ENCODE results near the gene FKBP14. TPM values are rescaled to one million over a fixed set of nuclear protein-coding genes. Genes with fewer than 3 reads are reported as not detected.
"Not testable (repeated sequence)": the region's sequence is repeated elsewhere in the genome, so short reads cannot be mapped to it uniquely, and the experiment has no call there.

The FKBP14 gene
- total RNA-seq, 1 experiment from 2014 or later = 30.5 TPM

DNA sequence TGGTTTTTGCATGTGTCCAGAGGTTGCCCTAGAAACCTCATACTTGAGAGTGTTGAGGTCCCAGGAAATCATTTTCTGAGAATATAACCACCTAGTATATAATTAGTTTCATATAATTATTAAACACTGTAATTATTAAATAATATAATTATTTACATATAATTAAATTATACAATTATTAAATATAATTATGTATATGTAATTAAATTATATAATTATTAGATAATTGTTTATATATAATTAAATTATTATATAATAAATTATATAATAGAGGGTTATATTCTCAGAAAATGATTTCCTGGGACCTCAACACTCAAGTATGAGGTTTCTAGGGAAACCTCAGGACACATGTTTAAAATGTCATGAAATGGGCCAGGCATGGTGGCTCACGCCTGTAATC is 64.5 kb downstream of the FKBP14 start:
- H3K4me1 Mint-ChIP-seq (ENCODE audit: low read depth, unreplicated experiment) = no peaks in the 10 kb centered on the region
- H3K27me3 Mint-ChIP-seq (ENCODE audit: unreplicated experiment) = no peaks in the 10 kb centered on the region
- no peak overlapping the region for H3K4me3 Mint-ChIP-seq (ENCODE audit: low read depth, unreplicated experiment)
- no peak for TF ChIP-seq CTCF (IDR thresholded peaks at IDR 0.05; ENCODE audit: unreplicated experiment)
- H3K9me3 Mint-ChIP-seq (ENCODE audit: low read depth, unreplicated experiment) = no peaks in the 10 kb centered on the region
- peaks cover 32% of the 10 kb centered on the region for H3K36me3 Mint-ChIP-seq (ENCODE audit: insufficient read depth, unreplicated experiment)
- CTCF ChIA-PET = no interaction called here
- intact Hi-C loops (cut with micrococcal nuclease; ENCODE audit: unreplicated experiment) = no loop called here
- no TSS peak for BruUV-seq (replicated peaks)
- no peak for DNase-seq
- no peak overlapping the region for H3K27ac Mint-ChIP-seq (ENCODE audit: unreplicated experiment)

GRCh38 chr7:29961611-29962010 is 64.9 kb downstream of the FKBP14 start:
- H3K36me3 Mint-ChIP-seq (ENCODE audit: insufficient read depth, unreplicated experiment) = peaks cover 31% of the 10 kb centered on the region
- H3K4me1 Mint-ChIP-seq (ENCODE audit: low read depth, unreplicated experiment); H3K9me3 Mint-ChIP-seq (ENCODE audit: low read depth, unreplicated experiment); DNase-seq; BruUV-seq (replicated peaks); intact Hi-C loops (cut with micrococcal nuclease; ENCODE audit: unreplicated experiment); CTCF ChIA-PET; H3K27ac Mint-ChIP-seq (ENCODE audit: unreplicated experiment); H3K4me3 Mint-ChIP-seq (ENCODE audit: low read depth, unreplicated experiment); H3K27me3 Mint-ChIP-seq (ENCODE audit: unreplicated experiment): not testable (repeated sequence)

Other genes starting within 250 kb of the FKBP14 start
- gene WIPF3, start 220.2 kb downstream of the FKBP14 start, total RNA-seq (2022) = 4.9 and 6.4 TPM in 2 replicates
- 116 and 130 TPM in 2 replicates for gene SCRN1, start 36.9 kb downstream of the FKBP14 start, total RNA-seq (2022)
- gene PLEKHA8, start 1.7 kb upstream of the FKBP14 start, total RNA-seq (2022) = 25.0 and 27.6 TPM in 2 replicates
- 6.4 and 6.5 TPM in 2 replicates for gene MTURN, start 108.3 kb upstream of the FKBP14 start, total RNA-seq (2022)